AG04450 (cell line): ENCODE data around the gene PCDHB4. TPM values are rescaled to one million over a fixed set of nuclear protein-coding genes. Genes with fewer than 3 reads are reported as not detected.
"Not testable (repeated sequence)": the region's sequence is repeated elsewhere in the genome, so short reads cannot be mapped to it uniquely, and the experiment has no call there.

Source experiments
- CTCF ChIA-PET: fragments of 300-600, 350-600 bp; formaldehyde crosslinking; extraction: SDS; loops from one replicate; lab custom pipeline; 2022; ENCODE audit warnings: antibody characterized with exemption, inconsistent platforms; lab: Charles Lee
- POLR2A ChIA-PET: fragments of 350-600 bp; formaldehyde crosslinking; extraction: SDS; loops from one replicate; lab custom pipeline; 2021; ENCODE audit warnings: antibody characterized with exemption, inconsistent platforms; lab: Yijun Ruan, JAX
- DNase-seq: peaks from one replicate; pipeline ENCODE4 v3.0.0-alpha.2; 2011; ENCODE audit warnings: low read depth, low spot score
- H3K27ac ChIP-seq: one replicate; pipeline ENCODE4 v1.5.1; 2012; ENCODE audit warnings: low read depth, low read length, control low read depth
- H3K27me3 ChIP-seq: one replicate; pipeline ENCODE4 v1.6.0; 2012; ENCODE audit warnings: low read length; ENCODE audit not compliant: control insufficient read depth, insufficient read depth
- H3K4me3 ChIP-seq: 2 replicates; pipeline ENCODE4 v1.5.1; 2011; ENCODE audit warnings: mild to moderate bottlenecking, low read depth, low read length, control low read depth
- H3K9me3 ChIP-seq: 2 replicates; pipeline ENCODE4 v1.5.1; 2012; ENCODE audit warnings: low read length; ENCODE audit not compliant: control insufficient read depth, insufficient read depth
- polyA plus RNA-seq: library from polyadenylated mRNA; depleted of rRNA; stranded (reverse); fragments of >200 nt; gene quantifications from 2 replicates; pipeline ENCODE4 v1.2.3, GENCODE V29; 2011
- TF ChIP-seq, protein P1 (sequence below): IDR thresholded peaks from 2 replicates; pipeline ENCODE4 v1.5.1; 2011; ENCODE audit warnings: low read depth, low read length, control low read depth, inconsistent platforms

PCDHB4 gene
- polyA plus RNA-seq, 1 experiment = 0.04 TPM

DNA sequence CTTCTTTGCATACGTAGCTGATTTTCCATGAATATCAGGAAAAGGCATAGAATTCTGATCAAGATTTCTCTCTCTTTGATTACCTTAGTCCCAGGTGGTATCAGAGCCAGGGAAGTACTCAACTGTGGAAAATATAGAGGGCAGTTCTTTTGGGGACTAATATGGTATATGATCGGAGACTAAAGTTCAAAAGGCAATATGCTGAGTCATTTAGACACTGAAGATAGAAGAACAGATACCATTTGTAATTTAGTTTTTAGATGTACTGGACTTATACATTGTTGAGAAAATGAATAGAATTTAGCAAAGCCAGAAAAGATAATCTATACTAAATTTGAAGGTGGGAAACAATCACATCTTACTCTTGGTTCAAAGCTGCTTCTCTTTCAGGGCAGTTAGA lies 16.3 kb upstream of the PCDHB4 start:
- Histone ChIP-seq H3K27ac (no peak overlapping the region), H3K4me3 (no peak overlapping the region), H3K27me3 (no peaks in the 10 kb centered on the region), H3K9me3 (peaks cover 31% of the 10 kb centered on the region)
- DNase-seq = no peak
- TF ChIP-seq, protein P1, sequence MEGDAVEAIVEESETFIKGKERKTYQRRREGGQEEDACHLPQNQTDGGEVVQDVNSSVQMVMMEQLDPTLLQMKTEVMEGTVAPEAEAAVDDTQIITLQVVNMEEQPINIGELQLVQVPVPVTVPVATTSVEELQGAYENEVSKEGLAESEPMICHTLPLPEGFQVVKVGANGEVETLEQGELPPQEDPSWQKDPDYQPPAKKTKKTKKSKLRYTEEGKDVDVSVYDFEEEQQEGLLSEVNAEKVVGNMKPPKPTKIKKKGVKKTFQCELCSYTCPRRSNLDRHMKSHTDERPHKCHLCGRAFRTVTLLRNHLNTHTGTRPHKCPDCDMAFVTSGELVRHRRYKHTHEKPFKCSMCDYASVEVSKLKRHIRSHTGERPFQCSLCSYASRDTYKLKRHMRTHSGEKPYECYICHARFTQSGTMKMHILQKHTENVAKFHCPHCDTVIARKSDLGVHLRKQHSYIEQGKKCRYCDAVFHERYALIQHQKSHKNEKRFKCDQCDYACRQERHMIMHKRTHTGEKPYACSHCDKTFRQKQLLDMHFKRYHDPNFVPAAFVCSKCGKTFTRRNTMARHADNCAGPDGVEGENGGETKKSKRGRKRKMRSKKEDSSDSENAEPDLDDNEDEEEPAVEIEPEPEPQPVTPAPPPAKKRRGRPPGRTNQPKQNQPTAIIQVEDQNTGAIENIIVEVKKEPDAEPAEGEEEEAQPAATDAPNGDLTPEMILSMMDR = no peak
- ChIA-PET CTCF (interaction anchor here (0.6 kb wide), 1 partner anchor 225 kb away, joined by 4 read pairs; the partner anchor contains the start of gene PCDHGA1), POLR2A (no interaction called here)

DNA sequence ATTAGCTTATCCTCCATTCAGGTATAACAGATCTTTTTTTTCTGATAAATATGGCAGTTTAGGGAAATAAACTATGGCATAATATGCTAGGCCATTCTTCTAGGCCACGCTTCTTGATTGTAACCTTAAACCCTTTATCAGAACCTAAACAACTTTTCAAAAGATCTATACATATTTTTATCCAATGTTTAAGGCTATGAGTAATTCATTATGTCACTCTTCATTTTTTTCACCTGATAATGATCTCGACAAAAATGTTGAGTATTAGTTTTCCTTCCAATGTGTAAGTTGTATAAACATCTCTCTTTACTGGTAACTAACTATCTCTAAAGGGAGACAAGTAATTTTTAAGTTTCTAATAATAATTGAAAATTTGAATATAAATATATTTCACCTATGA lies 2.4 kb upstream of the PCDHB4 start:
- no peak for DNase-seq
- no peak overlapping the region for H3K27ac ChIP-seq
- H3K4me3 ChIP-seq = no peak overlapping the region
- H3K27me3 ChIP-seq = no peaks in the 10 kb centered on the region
- POLR2A ChIA-PET = no interaction called here
- H3K9me3 ChIP-seq = peaks cover 25% of the 10 kb centered on the region
- CTCF ChIA-PET = no interaction called here
- TF ChIP-seq, protein P1 = no peak

DNA sequence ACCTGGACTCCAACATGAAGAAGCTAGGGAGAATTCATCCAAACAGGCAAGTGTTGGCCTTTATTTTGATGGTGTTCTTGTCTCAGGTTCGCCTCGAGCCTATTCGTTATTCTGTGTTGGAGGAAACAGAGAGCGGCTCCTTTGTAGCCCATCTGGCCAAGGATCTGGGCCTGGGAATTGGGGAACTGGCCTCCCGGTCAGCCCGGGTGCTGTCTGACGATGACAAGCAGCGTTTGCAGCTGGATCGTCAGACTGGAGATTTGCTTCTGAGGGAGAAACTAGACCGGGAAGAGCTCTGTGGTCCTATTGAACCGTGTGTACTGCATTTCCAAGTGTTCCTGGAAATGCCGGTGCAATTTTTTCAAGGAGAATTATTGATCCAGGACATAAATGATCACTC lies 367 bp downstream of the PCDHB4 start:
- H3K9me3 ChIP-seq = peaks cover 28% of the 10 kb centered on the region
- no peaks in the 10 kb centered on the region for H3K27me3 ChIP-seq
- no peak for DNase-seq
- POLR2A ChIA-PET = no interaction called here
- CTCF ChIA-PET = no interaction called here
- H3K27ac ChIP-seq = no peak overlapping the region
- H3K4me3 ChIP-seq = no peak overlapping the region
- TF ChIP-seq, protein P1 = no peak

DNA sequence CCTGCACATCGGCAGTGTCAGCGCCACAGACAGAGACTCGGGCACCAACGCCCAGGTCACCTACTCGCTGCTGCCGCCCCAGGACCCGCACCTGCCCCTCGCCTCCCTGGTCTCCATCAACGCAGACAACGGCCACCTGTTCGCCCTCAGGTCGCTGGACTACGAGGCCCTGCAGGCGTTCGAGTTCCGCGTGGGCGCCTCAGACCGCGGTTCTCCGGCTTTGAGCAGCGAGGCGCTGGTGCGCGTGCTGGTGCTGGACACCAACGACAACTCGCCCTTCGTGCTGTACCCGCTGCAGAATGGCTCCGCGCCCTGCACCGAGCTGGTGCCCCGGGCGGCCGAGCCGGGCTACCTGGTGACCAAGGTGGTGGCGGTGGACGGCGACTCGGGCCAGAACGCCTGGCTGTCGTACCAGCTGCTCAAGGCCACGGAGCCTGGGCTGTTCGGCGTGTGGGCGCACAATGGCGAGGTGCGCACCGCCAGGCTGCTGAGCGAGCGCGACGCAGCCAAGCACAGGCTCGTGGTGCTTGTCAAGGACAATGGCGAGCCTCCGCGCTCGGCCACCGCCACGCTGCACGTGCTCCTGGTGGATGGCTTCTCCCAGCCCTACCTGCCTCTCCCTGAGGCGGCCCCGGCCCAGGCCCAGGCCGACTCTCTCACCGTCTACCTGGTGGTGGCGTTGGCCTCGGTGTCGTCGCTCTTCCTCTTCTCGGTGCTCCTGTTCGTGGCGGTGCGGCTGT lies 1.9 kb downstream of the PCDHB4 start:
- CTCF ChIA-PET, H3K27me3 ChIP-seq, DNase-seq, H3K27ac ChIP-seq, POLR2A ChIA-PET, H3K4me3 ChIP-seq: not testable (repeated sequence)
- peaks cover 25% of the 10 kb centered on the region for H3K9me3 ChIP-seq

DNA sequence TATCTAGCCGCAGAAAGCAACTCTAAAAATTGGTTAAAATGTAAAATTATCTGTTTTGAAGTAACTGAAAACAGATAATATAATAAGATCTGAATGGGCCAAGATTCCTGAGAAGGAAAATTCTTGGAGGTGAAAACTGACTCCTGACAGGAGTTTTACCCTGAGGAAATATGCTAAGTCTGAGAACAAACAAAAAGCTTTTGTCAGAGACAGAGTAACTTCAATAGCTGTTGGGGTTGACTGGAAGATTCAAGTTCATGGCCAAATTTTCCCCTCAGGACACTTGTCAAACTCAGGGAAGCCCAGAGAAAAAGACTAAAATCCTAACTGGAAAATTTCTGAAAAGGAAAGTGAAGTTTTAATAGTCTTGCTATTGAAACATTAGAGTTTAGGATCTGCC lies 5.7 kb downstream of the PCDHB4 start:
- POLR2A ChIA-PET = no interaction called here
- CTCF ChIA-PET = no interaction called here

More for the DNA sequence above, 5.7 kb downstream of the PCDHB4 start:
- TF ChIP-seq, protein P1 = no peak
- no peak for DNase-seq
- Histone ChIP-seq H3K27me3 (no peaks in the 10 kb centered on the region), H3K27ac (no peak overlapping the region), H3K9me3 (peaks cover 20% of the 10 kb centered on the region), H3K4me3 (no peak overlapping the region)
